ENCODE measurements around the gene ZNRD2. TPM values are rescaled to one million over a fixed set of nuclear protein-coding genes. Genes with fewer than 3 reads are reported as not detected.

Gene ZNRD2
- total RNA-seq, 1 experiment from 2014 or later: 45.8 TPM

GRCh38 chr11:65576232-65576866 lies 6.1 kb downstream of the ZNRD2 start:
- H3K9ac ChIP-seq (ENCODE audit: extremely low read depth, insufficient read length, low read length): no peak overlapping the region
- H3K4me3 Mint-ChIP-seq: peak overlapping the region; percentile 60 to 73
- H3K79me1 ChIP-seq (ENCODE audit: insufficient read depth, low read depth, low read length, poor library complexity, severe bottlenecking): no peaks in the 10 kb centered on the region
- no peak overlapping the region for H2AFZ ChIP-seq (ENCODE audit: low read length)
- no peak overlapping the region for H4K5ac ChIP-seq (ENCODE audit: insufficient read length, low read depth, low read length)
- DNase-seq: no peak
- no peak overlapping the region for H4K8ac ChIP-seq (replicated peaks; ENCODE audit: insufficient read length, low read depth, low read length)
- no peaks in the 10 kb centered on the region for H3K79me2 ChIP-seq (ENCODE audit: insufficient read depth, low read length)
- peaks cover 8% of the 10 kb centered on the region for H3K23me2 ChIP-seq (ENCODE audit: insufficient read length, low read depth, low read length, poor library complexity, severe bottlenecking)
- WGBS (ENCODE audit: extremely low coverage, insufficient read length, low lambda C conversion rate): no CpG with 5 or more reads among the region's 26 CpGs
- H4K91ac ChIP-seq (ENCODE audit: insufficient read length, low read depth, low read length): no peak overlapping the region
- no peak overlapping the region; the same call in 1 of the 2 replicates for H2BK15ac ChIP-seq (ENCODE audit: low read depth, low read length)
- H3K18ac ChIP-seq (ENCODE audit: insufficient read length, low read depth, low read length): no peak overlapping the region
- H2AK5ac ChIP-seq (ENCODE audit: insufficient read length, low read length): no peak overlapping the region
- no peak overlapping the region for H3T11ph ChIP-seq (ENCODE audit: low read length)
- no peaks in the 10 kb centered on the region for H3K9me3 Mint-ChIP-seq
- no peak overlapping the region for H3K27ac Mint-ChIP-seq
- peaks cover 25 to 43% of the 10 kb centered on the region in 2 experiments for H3K4me1 Mint-ChIP-seq
- no peaks in the 10 kb centered on the region for H3K4me1 ChIP-seq (ENCODE audit: insufficient read depth, low read length)
- H2BK20ac ChIP-seq (ENCODE audit: low read depth, low read length, poor library complexity, severe bottlenecking): no peak overlapping the region
- no peak overlapping the region for H2BK120ac ChIP-seq (ENCODE audit: low read depth, low read length, poor library complexity, severe bottlenecking)
- H3K36me3 Mint-ChIP-seq (ENCODE audit: insufficient read depth in 1 of 3, low read depth in 3 of 3): peaks cover 3 to 7% (median 4%) of the 10 kb centered on the region in 3 experiments; a peak in 4 of 7 replicates
- H2BK5ac ChIP-seq (ENCODE audit: insufficient read length, low read length): no peak overlapping the region
- H3K27ac ChIP-seq (ENCODE audit: insufficient read length, low read depth, low read length): no peak overlapping the region
- no peak overlapping the region for H3K23ac ChIP-seq (ENCODE audit: insufficient read length, low read depth, low read length)
- no peak overlapping the region for H2BK12ac ChIP-seq (ENCODE audit: insufficient read length, low read depth, low read length)
- no peak overlapping the region for H3K56ac ChIP-seq (ENCODE audit: insufficient read length, low read depth, low read length)
- TF ChIP-seq CTCF (conservative IDR thresholded peaks at IDR 0.05): no peak
- H3K27me3 ChIP-seq (ENCODE audit: insufficient read depth, low read length): peaks cover 8% of the 10 kb centered on the region; the same call in 1 of the 2 replicates
- no peaks in the 10 kb centered on the region for H4K20me1 ChIP-seq (ENCODE audit: control insufficient read depth, insufficient read depth, insufficient read length)
- no peaks in the 10 kb centered on the region for H3K9me3 ChIP-seq (ENCODE audit: control insufficient read depth, low read depth, low read length)
- H3K4ac ChIP-seq (ENCODE audit: low read depth, low read length): no peak overlapping the region
- H3K4me2 ChIP-seq (ENCODE audit: insufficient read depth, insufficient read length, low read length): peak overlapping the region; percentile 15
- H3K14ac ChIP-seq (ENCODE audit: insufficient read depth, low read length): peak overlapping the region; percentile 41; the same call in 1 of the 2 replicates
- peaks cover 31% of the 10 kb centered on the region for H3K27me3 Mint-ChIP-seq (ENCODE audit: low read depth)

Data from H9 (cell line).